Dedifferentiated amniotic fluid mesenchymal stem cell (primary cell): ENCODE data around the gene BLTP3B.

ENCODE experiments used
- DNase-seq: peaks from one replicate; pipeline ENCODE4 v3.0.0-alpha.2; 2016; ENCODE audit errors: extremely low spot score

Gene BLTP3B

GRCh38 chr12:100159391-100160104 is 16.9 kb upstream of the BLTP3B start:
- no peak for DNase-seq

- no peak for DNase-seq
Measured at GRCh38 chr12:100158535-100158934, 15.9 kb upstream of the BLTP3B start.

GRCh38 chr12:100157427-100157821 is 14.8 kb upstream of the BLTP3B start:
- no peak for DNase-seq

GRCh38 chr12:100156731-100157426 is 14.2 kb upstream of the BLTP3B start:
- DNase-seq = no peak

GRCh38 chr12:100154474-100155247 is 12.0 kb upstream of the BLTP3B start:
- peak; percentile 46 for DNase-seq

DNA sequence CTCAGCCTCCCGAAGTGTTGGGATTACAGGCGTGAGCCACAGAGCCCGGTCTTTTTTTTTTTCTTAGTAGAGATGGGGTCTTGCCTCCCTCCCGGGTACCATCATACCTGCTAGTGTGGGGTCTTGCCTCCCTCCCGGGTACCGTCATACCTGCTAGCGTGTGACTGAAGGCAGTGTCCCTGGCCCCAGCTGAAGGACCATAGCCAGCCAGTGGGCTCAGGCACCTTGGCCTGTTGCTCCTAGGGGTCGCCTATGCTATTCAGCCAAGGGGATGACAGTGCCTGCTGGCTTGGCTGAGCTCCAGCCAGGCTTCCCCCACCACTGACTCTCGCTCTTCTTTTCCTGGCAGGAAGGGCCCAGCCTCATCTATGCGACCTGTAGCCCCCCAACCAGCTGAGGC is 10.5 kb upstream of the BLTP3B start:
- DNase-seq = no peak

DNA sequence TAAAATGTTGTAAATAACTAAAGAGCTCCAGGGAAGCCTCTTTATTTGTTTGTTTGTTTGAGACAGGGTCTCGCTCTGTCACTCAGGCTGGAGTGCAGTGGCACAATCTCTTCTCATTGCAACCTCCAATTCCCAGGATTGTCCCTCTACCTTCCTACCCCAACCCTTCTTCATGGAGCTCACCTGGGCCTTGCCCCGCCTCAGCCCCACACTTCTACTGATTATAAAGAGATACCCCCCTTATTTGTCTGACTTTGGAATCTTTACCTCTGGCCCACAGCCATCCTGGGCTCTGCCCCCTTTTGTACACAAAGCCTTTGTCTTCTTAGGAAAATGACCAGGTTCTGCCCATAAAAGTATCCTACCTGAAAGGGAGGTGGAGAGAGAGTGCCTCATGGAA is 9.1 kb upstream of the BLTP3B start:
- no peak for DNase-seq

GRCh38 chr12:100146252-100146651 is 3.6 kb upstream of the BLTP3B start:
- DNase-seq = no peak

DNA sequence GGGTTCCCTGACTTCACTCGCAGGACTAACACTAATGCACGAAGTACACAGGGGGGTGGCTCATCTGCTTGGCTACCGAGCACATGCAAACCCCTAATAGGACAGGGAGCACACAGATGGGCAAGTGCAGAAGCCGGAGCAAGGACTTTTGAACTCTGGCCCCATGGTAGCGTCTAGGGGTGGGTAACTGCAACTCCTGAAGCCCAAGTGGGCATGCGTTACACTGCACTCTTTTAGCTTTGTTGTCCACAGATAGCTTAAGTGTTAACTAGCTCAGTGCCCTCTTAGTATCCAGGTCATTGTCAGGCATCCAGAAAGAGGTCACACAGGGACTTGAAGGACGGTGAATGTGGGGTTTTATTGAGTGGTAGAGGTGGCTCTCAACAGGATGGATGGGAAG is 3.0 kb upstream of the BLTP3B start:
- no peak for DNase-seq

GRCh38 chr12:100141998-100142850 is 450 bp downstream of the BLTP3B start:
- peak; percentile 34 for DNase-seq

GRCh38 chr12:100141666-100141997 is 1.0 kb downstream of the BLTP3B start:
- peak; percentile 90 for DNase-seq

GRCh38 chr12:100138803-100139098 is 3.9 kb downstream of the BLTP3B start:
- DNase-seq = no peak

DNA sequence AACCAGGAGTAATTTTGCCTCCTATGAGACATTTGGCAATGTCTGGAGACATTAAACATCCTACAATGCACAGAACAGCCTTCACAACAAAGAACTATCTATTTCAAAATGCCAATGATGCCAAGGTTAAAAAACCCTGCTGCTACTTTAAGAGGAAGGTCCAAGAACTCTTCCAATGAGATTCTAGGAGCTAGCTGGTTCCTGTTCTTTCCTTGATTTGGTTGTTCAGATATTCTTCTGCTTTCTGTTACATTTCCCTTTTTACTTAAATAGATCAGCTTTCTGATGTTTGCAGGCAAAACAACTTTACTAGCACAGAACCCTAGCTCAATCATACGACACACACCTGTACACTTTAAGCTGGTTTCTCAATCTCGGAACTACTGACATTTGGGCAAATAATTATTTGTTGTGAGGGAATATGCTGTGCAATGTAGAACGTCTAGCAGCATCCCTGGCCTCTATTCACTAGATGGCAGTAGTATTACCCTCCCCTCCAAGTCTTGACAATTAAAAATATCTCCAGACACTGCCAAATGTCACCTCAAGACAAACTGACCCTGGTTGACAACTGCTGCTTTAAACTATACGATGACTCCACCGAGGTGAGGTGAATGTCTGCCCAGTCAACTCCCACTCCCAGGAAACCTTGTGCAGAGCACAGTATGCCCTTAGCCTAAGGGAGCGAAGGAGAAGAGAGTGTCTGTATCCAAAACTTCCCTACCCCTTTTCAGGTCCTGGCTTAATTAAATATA is 4.4 kb downstream of the BLTP3B start:
- DNase-seq = no peak

GRCh38 chr12:100133200-100133599 is 9.5 kb downstream of the BLTP3B start:
- DNase-seq = no peak

DNA sequence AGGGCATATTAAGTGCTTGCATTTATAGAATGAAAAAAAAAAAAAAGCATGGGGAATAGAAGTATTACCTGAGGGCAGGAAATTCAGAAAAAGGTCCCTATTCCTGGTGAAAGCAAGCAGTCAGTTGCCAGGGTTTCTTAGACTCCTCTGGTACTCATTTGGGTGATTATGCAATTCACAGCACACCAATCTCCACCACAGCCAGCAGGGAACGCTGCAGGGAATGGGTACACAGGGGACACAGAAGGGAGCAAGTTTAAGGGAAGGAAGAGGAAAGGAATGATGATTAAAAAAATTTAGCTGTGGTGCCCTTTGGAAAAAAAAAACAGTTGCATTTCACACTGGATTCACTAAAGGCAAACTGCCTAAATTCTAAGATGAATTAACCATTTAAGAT is 14.2 kb downstream of the BLTP3B start:
- DNase-seq = peak; percentile 44

DNA sequence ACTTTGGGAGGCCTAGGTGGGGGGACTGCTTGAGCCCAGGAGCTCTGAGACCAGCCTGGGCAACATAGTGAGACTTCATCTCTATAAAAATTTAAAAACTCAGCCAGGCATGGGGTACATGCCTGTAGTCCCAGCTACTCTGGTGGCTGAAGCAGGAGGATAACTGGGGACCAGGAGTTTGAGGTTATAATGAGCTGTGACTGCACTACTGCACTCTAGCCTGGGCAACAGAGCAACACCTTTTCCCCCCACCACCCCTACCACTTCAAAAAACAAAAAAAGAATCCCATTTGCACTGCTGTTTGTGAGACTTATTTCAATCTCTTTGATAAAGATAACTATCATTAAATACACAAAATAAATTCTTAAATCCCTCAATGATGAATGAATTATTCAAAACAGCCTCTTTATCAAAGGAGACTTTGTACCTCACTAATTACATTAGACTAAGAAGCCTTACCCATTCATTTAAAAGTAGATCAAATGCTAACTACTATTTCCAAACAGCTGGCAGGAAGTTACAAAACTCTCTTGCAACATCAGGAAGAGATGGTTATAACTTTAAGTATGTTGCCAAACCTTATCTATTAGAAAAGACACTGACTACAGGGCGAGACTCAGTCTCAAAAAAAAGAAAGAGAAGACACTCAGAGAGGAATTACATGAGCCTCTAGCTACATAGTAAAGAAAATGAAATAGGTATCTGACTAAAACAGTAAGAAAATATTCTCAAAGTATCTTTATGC is 14.7 kb downstream of the BLTP3B start:
- DNase-seq = no peak

DNA sequence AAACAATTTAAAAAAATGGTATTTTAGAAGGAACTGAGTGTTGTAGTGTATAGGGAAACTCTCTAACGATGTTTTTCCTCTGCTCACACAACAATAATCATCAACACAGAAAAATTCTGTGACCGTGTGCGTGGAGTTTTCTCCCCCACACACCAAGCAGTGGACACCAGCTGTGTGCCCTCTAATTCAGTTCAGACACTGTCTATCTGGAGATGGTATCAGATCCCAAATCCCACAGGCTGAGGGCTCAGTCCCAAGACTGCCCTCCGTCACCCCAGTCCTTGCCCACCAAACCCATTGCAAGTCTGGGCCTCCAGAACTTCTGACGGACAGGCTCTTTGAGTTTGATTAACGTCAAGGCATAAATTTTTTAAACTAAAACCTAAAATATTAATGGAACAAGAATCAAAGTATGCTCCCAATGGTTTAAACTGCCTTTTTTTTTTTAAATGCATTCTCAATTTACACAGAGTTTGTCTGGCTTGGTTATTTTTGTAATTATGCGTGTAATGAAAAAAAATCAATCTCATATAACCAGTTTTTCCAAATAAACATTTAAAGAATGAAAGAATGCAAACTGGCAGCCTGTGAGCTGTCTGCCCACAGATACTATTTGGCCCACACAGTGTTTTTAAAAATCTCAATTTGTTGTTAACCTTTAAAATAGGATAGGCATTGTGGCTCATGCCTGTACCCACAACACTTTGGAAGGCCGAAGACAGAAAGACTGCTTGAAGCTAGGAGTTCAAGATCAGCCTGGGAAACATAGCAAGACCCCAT is 19.2 kb downstream of the BLTP3B start:
- DNase-seq = no peak

- DNase-seq = no peak
Measured at GRCh38 chr12:100120355-100120754, 22.3 kb downstream of the BLTP3B start.

- no peak for DNase-seq
Measured at GRCh38 chr12:100115291-100115690, 27.4 kb downstream of the BLTP3B start.

GRCh38 chr12:100114574-100114973 is 28.1 kb downstream of the BLTP3B start:
- DNase-seq = no peak
